Right atrium auricular region (tissue), 2 donors: ENCODE data around the gene NOP16. TPM values are rescaled to one million over a fixed set of nuclear protein-coding genes. Genes with fewer than 3 reads are reported as not detected.

ENCODE experiments used
- DNase-seq: peaks from one replicate; pipeline ENCODE4 v3.0.0-alpha.2; 2019; ENCODE audit warnings: low spot score
- H3K27ac ChIP-seq, 2 donors: fragments of 200-600 bp; sonication (generic); 1 replicate in 1 of 2; 2 replicates in 1 of 2; pipeline ENCODE4 v1.5.1; 2016 to 2019
- H3K27me3 ChIP-seq, 2 donors: fragments of 200-600 bp; sonication (generic); one replicate each; pipeline versions ENCODE4 v1.5.1 to v1.6.0; 2017 to 2019
- H3K36me3 ChIP-seq: fragments of 200-600 bp; sonication (generic); one replicate; pipeline ENCODE4 v1.5.1; 2016
- H3K4me1 ChIP-seq, 2 donors: fragments of 200-600 bp; sonication (generic); one replicate each; pipeline versions ENCODE4 v1.5.1 to v1.6.0; 2017 to 2019
- H3K4me3 ChIP-seq, 2 donors: fragments of 200-600 bp; sonication (generic); 1 replicate in 1 of 2; 2 replicates in 1 of 2; pipeline ENCODE4 v1.5.1; 2017 to 2019; ENCODE audit warnings: mild to moderate bottlenecking in 1 of 2, moderate library complexity in 1 of 2
- H3K9me3 ChIP-seq, 2 donors: fragments of 200-600 bp; sonication (generic); one replicate each; pipeline ENCODE4 v1.5.1; 2019
- total RNA-seq, 2 donors: library from RNA; depleted of rRNA; stranded (reverse); fragments of >200 nt; gene quantifications; one replicate each; pipeline ENCODE4 v1.1.0, GENCODE V29; 2016
- TF ChIP-seq, protein P1 (sequence below), 2 donors: fragments of 200-600 bp; sonication (generic); IDR thresholded peaks; one replicate each; pipeline ENCODE4 v1.5.1; 2019; ENCODE audit warnings: antibody characterized with exemption in 2 of 2

The NOP16 gene
- total RNA-seq, 2 donors from 2014 or later: 11.8 to 16.0 TPM

DNA sequence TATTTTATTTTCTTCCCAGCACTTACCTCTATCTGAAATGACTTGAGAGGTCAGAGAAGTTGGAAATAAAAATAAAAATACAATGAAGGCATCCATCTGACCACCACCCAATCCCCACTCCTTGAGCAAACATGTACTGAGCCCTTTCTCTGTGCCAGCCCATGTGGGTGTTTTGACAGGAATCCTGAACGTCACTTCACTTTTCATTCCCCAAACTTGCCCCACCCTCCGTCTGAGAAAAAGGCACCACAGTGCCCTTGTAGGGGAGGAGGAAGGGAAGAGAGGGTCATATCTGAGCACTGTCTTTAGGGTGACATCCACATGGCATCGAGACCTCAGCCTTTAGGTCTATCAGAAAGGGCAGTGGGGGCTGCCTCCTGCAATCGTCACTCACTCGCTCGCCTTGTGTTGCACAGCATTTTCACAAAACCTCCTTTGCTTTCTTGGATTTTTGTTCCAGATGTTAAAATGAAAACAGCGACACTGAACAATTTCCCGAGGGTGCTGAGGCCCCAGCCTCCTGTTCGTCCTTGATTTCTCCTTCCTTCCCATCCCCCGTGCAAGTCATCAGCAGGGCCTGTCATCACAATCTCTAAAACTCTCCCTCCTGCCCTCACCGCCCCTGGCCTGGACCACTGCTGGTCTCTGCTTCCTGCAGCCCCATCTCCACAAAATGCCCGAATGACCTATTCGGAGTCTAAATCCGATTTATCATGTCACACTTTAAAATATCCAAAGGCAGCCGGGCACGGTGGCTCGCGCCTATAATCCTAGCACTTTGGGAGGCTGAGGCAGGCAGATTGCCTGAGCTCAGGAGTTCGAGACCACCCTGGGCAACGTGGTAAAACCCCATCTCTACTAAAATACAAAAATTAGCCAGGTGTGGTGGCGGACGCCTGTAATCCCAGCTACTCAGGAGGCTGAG is 13.1 kb upstream of the NOP16 start:
- Histone ChIP-seq H3K27me3 (no peaks in the 10 kb centered on the region), H3K4me1 (peaks cover 0 to 39% of the 10 kb centered on the region in 2 donors), H3K36me3 (peaks cover 24% of the 10 kb centered on the region), H3K27ac (peak overlapping the region; percentile 58 to 66), H3K9me3 (no peaks in the 10 kb centered on the region), H3K4me3 (no peak overlapping the region)
- DNase-seq: no peak
- TF ChIP-seq, protein P1, sequence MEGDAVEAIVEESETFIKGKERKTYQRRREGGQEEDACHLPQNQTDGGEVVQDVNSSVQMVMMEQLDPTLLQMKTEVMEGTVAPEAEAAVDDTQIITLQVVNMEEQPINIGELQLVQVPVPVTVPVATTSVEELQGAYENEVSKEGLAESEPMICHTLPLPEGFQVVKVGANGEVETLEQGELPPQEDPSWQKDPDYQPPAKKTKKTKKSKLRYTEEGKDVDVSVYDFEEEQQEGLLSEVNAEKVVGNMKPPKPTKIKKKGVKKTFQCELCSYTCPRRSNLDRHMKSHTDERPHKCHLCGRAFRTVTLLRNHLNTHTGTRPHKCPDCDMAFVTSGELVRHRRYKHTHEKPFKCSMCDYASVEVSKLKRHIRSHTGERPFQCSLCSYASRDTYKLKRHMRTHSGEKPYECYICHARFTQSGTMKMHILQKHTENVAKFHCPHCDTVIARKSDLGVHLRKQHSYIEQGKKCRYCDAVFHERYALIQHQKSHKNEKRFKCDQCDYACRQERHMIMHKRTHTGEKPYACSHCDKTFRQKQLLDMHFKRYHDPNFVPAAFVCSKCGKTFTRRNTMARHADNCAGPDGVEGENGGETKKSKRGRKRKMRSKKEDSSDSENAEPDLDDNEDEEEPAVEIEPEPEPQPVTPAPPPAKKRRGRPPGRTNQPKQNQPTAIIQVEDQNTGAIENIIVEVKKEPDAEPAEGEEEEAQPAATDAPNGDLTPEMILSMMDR (IDR thresholded peaks at IDR 0.05): no peak

DNA sequence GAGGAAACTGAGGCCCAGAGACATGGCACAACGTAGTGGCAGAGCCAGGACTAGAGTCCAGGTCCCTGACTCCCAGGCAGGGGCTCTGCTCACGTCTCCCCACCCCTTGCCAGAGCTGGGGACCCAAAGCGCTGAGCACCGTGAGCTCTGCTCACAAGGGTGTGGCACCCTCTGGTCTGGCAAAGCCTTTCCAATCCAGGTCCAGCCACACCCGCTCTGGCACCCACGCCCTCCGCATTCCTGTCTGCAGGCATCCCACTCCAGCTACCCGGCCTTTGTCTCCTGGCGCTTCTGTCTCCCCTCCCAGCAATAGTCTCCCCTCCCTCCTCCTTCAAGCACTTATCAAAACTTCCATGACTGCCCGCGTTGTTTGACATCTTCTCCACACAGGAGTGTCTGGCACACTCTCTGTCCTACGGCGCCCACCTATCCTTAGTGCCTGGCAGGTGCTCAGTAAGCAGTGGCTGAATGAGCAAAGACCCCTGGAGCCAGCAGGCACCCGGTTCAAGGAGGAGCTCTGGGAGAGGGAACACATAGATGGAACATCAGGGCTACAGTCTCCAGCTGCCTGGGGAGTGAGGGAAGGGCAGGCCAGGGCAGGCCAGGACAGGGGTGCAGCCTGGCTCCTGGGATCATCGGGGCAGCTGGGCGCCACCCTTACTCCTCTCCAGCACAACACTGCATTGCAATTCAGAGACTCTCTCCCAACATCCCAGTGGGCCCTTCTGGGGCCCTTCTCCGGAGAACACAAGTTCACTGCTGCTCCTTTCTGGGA is 12.2 kb upstream of the NOP16 start:
- Histone ChIP-seq H3K4me3 (no peak overlapping the region), H3K27ac (peak overlapping the region; percentile 58 to 66), H3K9me3 (no peaks in the 10 kb centered on the region), H3K36me3 (peaks cover 21% of the 10 kb centered on the region), H3K27me3 (no peaks in the 10 kb centered on the region), H3K4me1 (peaks cover 0 to 49% of the 10 kb centered on the region in 2 donors)
- no peak for DNase-seq
- TF ChIP-seq, protein P1 (IDR thresholded peaks at IDR 0.05): no peak

DNA sequence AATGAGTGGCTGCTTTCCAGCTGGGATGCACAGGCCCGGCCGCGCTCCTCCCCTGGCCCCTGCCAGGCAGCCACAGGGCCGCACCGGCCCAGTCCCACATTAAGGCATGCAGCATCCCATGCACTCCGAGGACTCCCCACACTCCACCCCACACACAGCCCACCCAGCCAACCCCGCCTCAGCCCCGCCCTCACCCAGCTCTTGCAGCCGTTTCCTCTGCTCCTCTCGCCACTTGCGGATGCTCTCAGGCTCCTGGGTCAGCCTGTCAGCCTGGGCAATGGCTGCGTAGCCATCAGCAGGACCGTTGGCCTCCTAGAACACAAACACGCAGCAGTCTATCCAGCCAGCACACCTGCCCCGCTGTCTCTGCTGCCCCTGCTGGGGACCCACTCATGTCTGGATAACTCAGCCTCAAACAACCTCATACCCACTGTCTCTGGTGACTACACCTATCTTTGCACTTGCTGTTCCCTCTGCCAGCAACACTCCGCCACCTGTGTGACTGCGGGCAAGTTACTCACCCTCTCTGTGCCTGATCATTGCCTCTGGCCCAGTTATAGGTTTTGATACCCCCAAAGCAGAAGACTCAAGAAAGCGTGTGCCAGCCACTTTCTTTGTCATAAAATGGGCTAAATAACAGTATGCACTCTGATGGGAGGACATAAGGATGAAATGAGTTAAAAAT is 9.5 kb upstream of the NOP16 start:
- no peak overlapping the region for H3K27ac ChIP-seq
- H3K4me1 ChIP-seq: peaks cover 0 to 57% of the 10 kb centered on the region in 2 donors
- H3K27me3 ChIP-seq: no peaks in the 10 kb centered on the region
- H3K36me3 ChIP-seq: peaks cover 26% of the 10 kb centered on the region
- no peak for DNase-seq
- no peak overlapping the region for H3K4me3 ChIP-seq
- TF ChIP-seq, protein P1 (IDR thresholded peaks at IDR 0.05): no peak
- no peaks in the 10 kb centered on the region for H3K9me3 ChIP-seq

DNA sequence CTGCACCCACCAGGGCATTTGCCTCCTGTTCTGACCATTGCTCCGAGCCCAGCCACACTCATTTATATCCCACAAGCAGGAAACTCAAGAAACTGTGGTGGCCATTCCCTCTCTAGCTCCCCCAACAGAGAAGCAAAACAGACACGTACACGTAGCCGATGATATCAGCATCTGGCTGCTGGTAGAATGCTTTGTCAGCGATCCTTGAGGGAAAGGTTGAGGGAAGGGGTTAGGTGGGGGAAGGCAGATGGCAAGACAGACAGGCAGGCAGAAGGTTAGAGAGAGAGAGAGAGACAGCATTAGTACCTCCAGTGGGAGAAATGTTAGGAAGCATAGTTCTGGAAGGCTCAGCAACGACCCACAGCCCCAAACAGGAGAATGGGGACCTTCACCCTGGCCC is 7.9 kb upstream of the NOP16 start:
- DNase-seq: no peak
- H3K27me3 ChIP-seq: no peaks in the 10 kb centered on the region
- H3K4me3 ChIP-seq: no peak overlapping the region
- H3K4me1 ChIP-seq: peaks cover 0 to 41% of the 10 kb centered on the region in 2 donors
- TF ChIP-seq, protein P1 (IDR thresholded peaks at IDR 0.05): no peak
- H3K27ac ChIP-seq: peak overlapping the region; percentile 79 to 80
- H3K36me3 ChIP-seq: peaks cover 42% of the 10 kb centered on the region
- no peaks in the 10 kb centered on the region for H3K9me3 ChIP-seq

DNA sequence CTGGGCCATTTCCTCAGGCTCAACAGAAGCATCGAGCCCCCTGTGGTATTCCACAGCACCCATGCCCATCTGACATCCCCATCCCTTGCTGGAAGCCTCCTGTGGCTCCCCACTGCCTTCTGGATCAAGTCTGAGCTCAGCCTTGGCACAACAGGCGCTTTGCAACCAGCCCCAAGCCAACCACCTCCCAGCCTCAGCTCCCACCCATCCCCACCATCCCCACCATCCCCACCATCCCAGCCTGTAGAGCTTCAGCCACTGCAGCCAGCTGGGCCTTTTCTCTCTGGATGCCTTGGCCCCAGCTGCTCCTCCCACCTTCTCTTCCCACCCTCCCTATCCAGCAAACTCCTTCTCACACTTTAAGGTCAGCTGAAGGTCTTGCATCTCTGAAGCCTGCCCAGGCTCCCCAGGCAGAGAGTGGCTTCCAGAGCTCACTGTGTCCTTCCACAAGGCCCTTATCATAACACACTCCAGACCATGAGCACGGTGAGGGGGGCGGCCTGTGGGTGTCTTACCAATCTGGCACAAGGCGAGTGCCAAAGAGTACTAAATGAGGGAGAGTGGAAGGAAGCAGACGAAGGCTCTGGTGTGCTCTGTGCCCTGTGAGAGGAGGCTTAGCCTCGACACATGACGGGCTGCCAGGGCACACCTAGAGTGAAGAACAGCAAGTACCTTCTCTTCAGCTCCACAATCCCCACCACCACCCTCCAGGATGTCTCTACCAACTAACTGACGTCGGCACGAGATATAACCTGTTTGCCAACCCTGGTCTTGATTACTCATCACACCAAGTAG is 6.7 kb upstream of the NOP16 start:
- TF ChIP-seq, protein P1 (IDR thresholded peaks at IDR 0.05): no peak
- Histone ChIP-seq H3K36me3 (peaks cover 43% of the 10 kb centered on the region), H3K4me3 (no peak overlapping the region), H3K9me3 (no peaks in the 10 kb centered on the region), H3K4me1 (peaks cover 0 to 31% of the 10 kb centered on the region in 2 donors), H3K27me3 (no peaks in the 10 kb centered on the region), H3K27ac (peak overlapping the region; percentile 79 to 80)
- DNase-seq: no peak
